GM23248 (cell line): ENCODE data around the gene DLG4. TPM values are rescaled to one million over a fixed set of nuclear protein-coding genes. Genes with fewer than 3 reads are reported as not detected.

Experiments
- DNase-seq: peaks from one replicate; pipeline ENCODE4 v3.0.0-alpha.2; 2015
- H2AFZ ChIP-seq: fragments of 200-600 bp; sonication (generic); 2 replicates; pipeline ENCODE4 v1.6.1; 2016; ENCODE audit warnings: antibody characterized with exemption
- H3F3A ChIP-seq: fragments of 200-600 bp; sonication (generic); 2 replicates; pipeline ENCODE4 v1.6.1; 2016; ENCODE audit warnings: mild to moderate bottlenecking, antibody characterized with exemption, mixed run types; ENCODE audit not compliant: insufficient read depth
- H3K27ac ChIP-seq: fragments of 200-600 bp; sonication (generic); 2 replicates; pipeline ENCODE4 v1.5.1; 2016; ENCODE audit warnings: mild to moderate bottlenecking
- H3K27me3 ChIP-seq: fragments of 200-600 bp; sonication (generic); replicated peaks from 2 replicates; pipeline ENCODE4 v1.6.1; 2016; ENCODE audit warnings: mild to moderate bottlenecking; ENCODE audit not compliant: insufficient read depth
- H3K36me3 ChIP-seq: fragments of 200-600 bp; sonication (generic); 2 replicates; pipeline ENCODE4 v1.6.1; 2016; ENCODE audit warnings: low read depth, mild to moderate bottlenecking
- H3K4me1 ChIP-seq: fragments of 200-600 bp; sonication (generic); 2 replicates; pipeline ENCODE4 v1.6.1; 2016; ENCODE audit warnings: mild to moderate bottlenecking; ENCODE audit not compliant: insufficient read depth
- H3K4me2 ChIP-seq: fragments of 200-600 bp; sonication (generic); one replicate; pipeline ENCODE4 v1.6.1; 2016; ENCODE audit warnings: mild to moderate bottlenecking; ENCODE audit not compliant: unreplicated experiment
- H3K4me3 ChIP-seq: fragments of 200-600 bp; sonication (generic); 2 replicates; pipeline ENCODE4 v1.5.1; 2016; ENCODE audit warnings: mild to moderate bottlenecking
- H3K79me2 ChIP-seq: fragments of 200-600 bp; sonication (generic); 2 replicates; pipeline ENCODE4 v1.6.1; 2016; ENCODE audit warnings: mild to moderate bottlenecking; ENCODE audit not compliant: insufficient read depth
- H3K9ac ChIP-seq: fragments of 200-600 bp; sonication (generic); 2 replicates; pipeline ENCODE4 v1.6.1; 2016; ENCODE audit warnings: mild to moderate bottlenecking
- H3K9me2 ChIP-seq: fragments of 200-600 bp; sonication (generic); 2 replicates; pipeline ENCODE4 v1.6.1; 2016; ENCODE audit warnings: mixed run types, mild to moderate bottlenecking, moderate library complexity; ENCODE audit not compliant: insufficient read depth
- H3K9me3 ChIP-seq: fragments of 200-600 bp; sonication (generic); one replicate; pipeline ENCODE4 v1.6.1; 2017; ENCODE audit warnings: low read depth
- H4K20me1 ChIP-seq: fragments of 200-600 bp; sonication (generic); 2 replicates; pipeline ENCODE4 v1.6.0; 2016; ENCODE audit not compliant: insufficient read depth
- EZH2 ChIP-seq: fragments of 200-600 bp; sonication (generic); IDR thresholded peaks from 2 replicates; pipeline ENCODE4 v1.6.1; 2018; ENCODE audit warnings: antibody characterized with exemption, mild to moderate bottlenecking; ENCODE audit not compliant: insufficient read depth, poor library complexity, severe bottlenecking
- EZH2phosphoT487 ChIP-seq: fragments of 200-600 bp; sonication (generic); IDR thresholded peaks from 2 replicates; pipeline ENCODE4 v1.6.1; 2018; ENCODE audit warnings: antibody characterized with exemption, moderate library complexity, mild to moderate bottlenecking, low read depth; ENCODE audit not compliant: insufficient read depth
- WGBS, 2 experiments: methylation state at CpG; one replicate each; pipeline ENCODE4 v1.1.6; 2015 to 2017; ENCODE audit warnings: low lambda C conversion rate in 2 of 2, low coverage in 1 of 2; ENCODE audit errors: missing lambda C conversion rate in 2 of 2; 5-methylcytosine and 5-hydroxymethylcytosine counted together
- in situ Hi-C: fragments of 300-500 bp; cut with MboI; formaldehyde crosslinking; loops from 2 replicates; pipeline ENCODE4 v1.15.0; 2020
- polyA plus RNA-seq: library from polyadenylated mRNA; unstranded; fragments of >200 nt; fragmentation: Nextera tagmentation; extraction: Ambion mirVana; gene quantifications from 2 replicates; pipeline ENCODE4 v1.2.1, GENCODE V29; 2016
- total RNA-seq: library from RNA; depleted of rRNA; stranded (reverse); fragments of >200 nt; shearing (Covaris generic); gene quantifications from 2 replicates; pipeline ENCODE4 v1.2.3, GENCODE V29; 2014

DLG4 gene
- total and polyA plus RNA-seq, 2 experiments from 2014 or later = 1.3 to 13.1 TPM

- Histone ChIP-seq H4K20me1 (no peaks in the 10 kb centered on the region), H3K4me1 (peaks cover 32% of the 10 kb centered on the region), H3K27me3 (no peaks in the 10 kb centered on the region), H3K9me3 (no peaks in the 10 kb centered on the region), H3K36me3 (peaks cover 17% of the 10 kb centered on the region), H2AFZ (0 out of 2 replicates have a peak within 1 kb of the TSS, but pooled peaks have one; percentile 17), H3F3A (peaks cover 55% of the 10 kb centered on the region), H3K9me2 (no peaks in the 10 kb centered on the region), H3K4me2 (peak within 1 kb of the TSS; percentile 100), H3K79me2 (peaks cover 71% of the 10 kb centered on the region), H3K9ac (peak within 1 kb of the TSS; percentile 99), H3K4me3 (peak within 1 kb of the TSS; percentile 99), H3K27ac (peak within 1 kb of the TSS; percentile 99)
- TF ChIP-seq EZH2phosphoT487 = no peak
- TF ChIP-seq EZH2 = no peak
- 0 to 2% methylated on average over 40 to 69 of the region's 72 CpGs for WGBS, 2 experiments
- in situ Hi-C loops = no loop called here
- peak; percentile 100 for DNase-seq
Observed at GRCh38 chr17:7239091-7240027, 19.7 kb upstream of the DLG4 start, which contains the start of gene PHF23. PHF23 (minus strand) TSS chr17:7239457; CDS start chr17:7239279, 178 bp downstream.

GRCh38 chr17:7238420-7239090 is 18.9 kb upstream of the DLG4 start:
- Histone ChIP-seq H3F3A (peaks cover 54% of the 10 kb centered on the region), H4K20me1 (no peaks in the 10 kb centered on the region), H3K9me2 (no peaks in the 10 kb centered on the region), H3K4me2 (peak overlapping the region; percentile 82), H3K9me3 (no peaks in the 10 kb centered on the region), H3K9ac (peak overlapping the region; percentile 96), H3K36me3 (peaks cover 14% of the 10 kb centered on the region; the same call in 1 of the 2 replicates), H3K4me1 (peaks cover 32% of the 10 kb centered on the region), H3K27me3 (no peaks in the 10 kb centered on the region), H3K79me2 (peaks cover 70% of the 10 kb centered on the region), H3K4me3 (peak overlapping the region; percentile 99), H3K27ac (peak overlapping the region; percentile 77), H2AFZ (0 out of 2 replicates have a peak overlapping the region, but pooled peaks have one; percentile 17)
- TF ChIP-seq EZH2 = no peak
- in situ Hi-C loops = no loop called here
- WGBS, 2 experiments = 1% methylated on average over 23 to 39 of the region's 39 CpGs
- DNase-seq = peak; percentile 56

- Histone ChIP-seq H4K20me1 (no peaks in the 10 kb centered on the region), H3K36me3 (peaks cover 14% of the 10 kb centered on the region; the same call in 1 of the 2 replicates), H3K4me2 (peak overlapping the region; percentile 44), H3K4me3 (peak overlapping the region; percentile 99), H3K27me3 (no peaks in the 10 kb centered on the region), H3K9ac (peak overlapping the region; percentile 96), H3K27ac (peak overlapping the region; percentile 77), H3K9me2 (no peaks in the 10 kb centered on the region), H3F3A (peaks cover 52% of the 10 kb centered on the region), H3K79me2 (peaks cover 77% of the 10 kb centered on the region), H3K9me3 (no peaks in the 10 kb centered on the region), H3K4me1 (peaks cover 29% of the 10 kb centered on the region), H2AFZ (no peak overlapping the region)
- WGBS, 2 experiments = 2% methylated on average over 13 to 72 of the region's 73 CpGs
- peak; percentile 77 for DNase-seq
- in situ Hi-C loops = no loop called here
- TF ChIP-seq EZH2 (no peak), EZH2phosphoT487 (no peak)
Observed at GRCh38 chr17:7237761-7238419, 18.3 kb upstream of the DLG4 start.

GRCh38 chr17:7237266-7237760 is 17.7 kb upstream of the DLG4 start:
- H4K20me1 ChIP-seq = no peaks in the 10 kb centered on the region
- DNase-seq = no peak
- H3F3A ChIP-seq = peaks cover 55% of the 10 kb centered on the region
- H3K27me3 ChIP-seq = no peaks in the 10 kb centered on the region
- H3K36me3 ChIP-seq = peaks cover 14% of the 10 kb centered on the region; the same call in 1 of the 2 replicates
- no peaks in the 10 kb centered on the region for H3K9me2 ChIP-seq
- 35 to 41% methylated on average over 6 of the region's 6 CpGs for WGBS, 2 experiments
- peak overlapping the region; percentile 96 for H3K9ac ChIP-seq
- H3K9me3 ChIP-seq = no peaks in the 10 kb centered on the region
- in situ Hi-C loops = no loop called here
- H3K27ac ChIP-seq = peak overlapping the region; percentile 77
- H3K4me2 ChIP-seq = peak overlapping the region; percentile 44
- peak overlapping the region; percentile 99 for H3K4me3 ChIP-seq
- no peak overlapping the region for H2AFZ ChIP-seq
- peaks cover 82% of the 10 kb centered on the region for H3K79me2 ChIP-seq
- TF ChIP-seq EZH2 (no peak), EZH2phosphoT487 (no peak)
- H3K4me1 ChIP-seq = peaks cover 33% of the 10 kb centered on the region
